ENCODE measurements around the gene MBD4.

DNA sequence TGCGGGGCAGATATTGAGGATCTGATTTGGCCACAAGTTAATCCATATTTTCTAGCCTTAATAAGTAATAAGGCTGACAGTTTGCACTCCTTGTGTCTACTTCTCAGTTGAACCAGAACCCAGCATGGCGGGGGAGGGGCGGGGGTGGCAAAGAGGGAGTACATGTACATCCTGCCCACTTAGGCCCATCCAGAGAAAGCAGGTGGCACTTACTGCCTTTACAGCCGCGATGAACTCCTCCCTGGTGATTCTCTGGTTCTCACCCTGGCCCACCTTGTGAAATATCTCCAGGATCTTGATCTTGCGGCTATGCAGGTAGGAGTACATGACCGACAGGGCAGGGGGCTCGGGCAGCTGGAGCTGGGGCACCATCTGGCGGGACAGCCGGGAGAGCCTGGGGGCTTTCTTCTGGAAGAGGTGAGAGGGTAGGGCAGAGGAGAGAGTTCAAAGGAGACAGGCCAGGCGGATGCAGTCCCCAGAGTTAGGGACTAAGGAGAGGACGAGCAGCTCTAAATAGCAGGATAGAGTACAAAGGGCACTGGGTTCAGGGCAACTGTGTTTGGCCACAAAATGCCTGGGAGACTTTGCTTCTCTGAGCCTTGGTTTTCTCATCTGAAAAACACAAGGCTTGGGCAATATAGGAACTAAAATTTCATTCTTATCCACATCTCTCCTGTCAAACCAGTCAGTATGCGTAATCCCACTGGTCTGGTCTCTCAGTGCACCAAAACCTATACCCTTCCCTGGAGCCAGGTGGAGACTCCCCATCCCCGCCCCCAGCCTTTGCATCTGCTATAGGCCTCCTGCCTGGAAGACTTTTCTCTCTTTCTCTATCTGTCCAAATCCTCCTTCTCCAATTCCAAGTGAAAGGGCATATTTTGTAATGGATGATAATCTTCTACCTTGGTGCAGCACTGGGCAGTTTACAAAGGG, 21.4 kb downstream of the MBD4 start:
- TF ChIP-seq POLR2AphosphoS5 (IDR thresholded peaks at IDR 0.05; ENCODE audit: low read depth, low read length) (no peak), POLR2A (IDR thresholded peaks at IDR 0.05; ENCODE audit: low read depth, low read length) (no peak), TAF1 (IDR thresholded peaks at IDR 0.05; ENCODE audit: borderline replicate concordance, low read depth, low read length) (no peak)
